ENCODE data around the gene TARS1. TPM values are rescaled to one million over a fixed set of nuclear protein-coding genes. Genes with fewer than 3 reads are reported as not detected.

Gene TARS1
- total and polyA plus RNA-seq, 2 of the 8 experiments (the other 6 are each of a cell fraction or from before 2014, with no cell fraction given), result 94.4 to 445 TPM

DNA sequence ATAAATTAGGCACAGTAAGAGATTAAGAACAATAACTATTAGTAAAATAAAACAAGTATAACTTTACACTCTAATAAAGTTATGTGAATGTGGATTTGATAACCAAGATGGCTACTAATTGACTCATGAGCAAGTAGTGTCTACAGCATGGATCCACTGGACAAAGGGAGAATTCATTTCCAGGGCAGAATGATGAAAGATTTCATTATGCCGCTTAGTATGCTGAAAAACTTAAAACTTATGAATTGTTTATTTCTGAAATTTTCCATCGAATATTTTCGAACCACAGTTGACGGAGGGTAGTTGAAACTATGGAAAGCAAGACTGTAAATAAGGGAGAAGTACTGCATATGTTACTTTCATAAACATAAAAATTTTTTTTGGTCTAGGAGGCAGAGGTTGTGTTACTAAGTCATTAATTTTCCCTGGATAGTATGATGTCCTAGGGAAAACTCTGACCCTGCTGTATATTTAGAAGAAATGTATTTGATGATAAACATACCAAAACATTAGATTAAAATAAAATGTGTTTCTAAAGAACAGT, 24.9 kb upstream of the TARS1 start:
- Histone ChIP-seq H2BK20ac (ENCODE audit: low read length) (no peak overlapping the region), H3K79me2 (ENCODE audit: control insufficient read depth in 1 of 2, insufficient read depth in 2 of 2, low read length in 2 of 2) (no peaks in the 10 kb centered on the region), H3K18ac (ENCODE audit: extremely low read depth, low read length) (no peak overlapping the region), H4K5ac (ENCODE audit: insufficient read length, low read depth, low read length) (no peak overlapping the region), H2BK5ac (ENCODE audit: low read depth, low read length) (no peak overlapping the region), H3K4me3 (ENCODE audit: extremely low read depth in 1 of 4, insufficient read depth in 2 of 4, low read depth in 3 of 4, low read length in 4 of 4) (no peak overlapping the region), H4K8ac (ENCODE audit: extremely low read depth, insufficient read depth, low read length) (no peak overlapping the region), H3K27ac (ENCODE audit: low read depth, low read length) (no peak overlapping the region), H3K23ac (ENCODE audit: insufficient read length) (no peak overlapping the region), H2AK5ac (ENCODE audit: low read depth, low read length) (no peak overlapping the region), H3K27me3 (replicated peaks in 1 of 4; ENCODE audit: control insufficient read depth in 3 of 4, extremely low read depth in 1 of 4, insufficient read depth in 3 of 4, low read length in 3 of 4) (no peaks in the 10 kb centered on the region; a peak in 1 of 7 replicates), H2AFZ (ENCODE audit: low read length) (no peak overlapping the region), H2BK12ac (ENCODE audit: low read depth, low read length) (no peak overlapping the region), H3K79me1 (ENCODE audit: low read depth, low read length) (no peaks in the 10 kb centered on the region), H3K4ac (replicated peaks; ENCODE audit: insufficient read length, low read depth, low read length) (no peak overlapping the region), H3K4me1 (replicated peaks in 1 of 4; ENCODE audit: control insufficient read depth in 3 of 4, insufficient read depth in 4 of 4, low read length in 3 of 4) (no peaks in the 10 kb centered on the region), H3K56ac (replicated peaks; ENCODE audit: insufficient read length, low read depth, low read length) (no peak overlapping the region), H2BK15ac (ENCODE audit: low read length) (no peak overlapping the region), H3K14ac (ENCODE audit: insufficient read length) (no peak overlapping the region), H4K20me1 (replicated peaks in 1 of 2; ENCODE audit: control insufficient read depth in 1 of 2, insufficient read depth in 2 of 2, low read length in 2 of 2) (no peaks in the 10 kb centered on the region), H4K91ac (replicated peaks; ENCODE audit: insufficient read length, low read length) (no peak overlapping the region), H2BK120ac (replicated peaks; ENCODE audit: low read depth, low read length) (no peak overlapping the region), H3K36me3 (ENCODE audit: control insufficient read depth in 2 of 4, insufficient read depth in 4 of 4, low read length in 3 of 4) (no peaks in the 10 kb centered on the region), H3K9me3 (ENCODE audit: insufficient read depth in 2 of 2, low read depth in 1 of 2, low read length in 1 of 2) (no peaks in the 10 kb centered on the region), H3K9ac (replicated peaks in 1 of 4; ENCODE audit: extremely low read depth in 1 of 4, low read depth in 3 of 4, low read length in 3 of 4) (no peak overlapping the region), H3K4me2 (ENCODE audit: insufficient read depth in 1 of 2, low read depth in 2 of 2, low read length in 2 of 2) (no peak overlapping the region), H3K23me2 (ENCODE audit: low read depth, low read length) (no peaks in the 10 kb centered on the region)
- FAIRE-seq (no peak), DNase-seq (ENCODE audit: low read depth in 1 of 2, low spot score in 2 of 2) (no peak)
- CTCF ChIA-PET (ENCODE audit: partially characterized antibody), result no interaction called here
- POLR2A ChIA-PET (ENCODE audit: partially characterized antibody), result no interaction called here
- 90% methylated on average over 4 of the region's 4 CpGs; no CpG with 5 or more reads in 1 of the 2 experiments for WGBS, 2 experiments (ENCODE audit: extremely low coverage in 1 of 2, insufficient coverage in 1 of 2, insufficient read length in 1 of 2, insufficient replicate concordance in 2 of 2, low coverage in 1 of 2, low lambda C conversion rate in 2 of 2, missing lambda C conversion rate in 1 of 2)
- TF ChIP-seq TAF7 (optimal IDR thresholded peaks at IDR 0.05; ENCODE audit: borderline replicate concordance, low read depth, low read length) (no peak), CEBPB (IDR thresholded peaks at IDR 0.05; ENCODE audit: low read depth, low read length) (no peak), CHD2 (IDR thresholded peaks at IDR 0.05; ENCODE audit: low read length) (no peak), NRF1 (IDR thresholded peaks at IDR 0.05; ENCODE audit: low read depth, low read length) (no peak), PHF8 (conservative IDR thresholded peaks at IDR 0.05; ENCODE audit: low read depth, low read length) (no peak), YY1 (IDR thresholded peaks at IDR 0.05; ENCODE audit: low read depth, low read length) (no peak), MAFK (IDR thresholded peaks at IDR 0.05; ENCODE audit: low read depth, low read length) (no peak), KDM4A (IDR thresholded peaks at IDR 0.05; ENCODE audit: low read depth, low read length, severe bottlenecking) (no peak), HDAC2 (IDR thresholded peaks at IDR 0.05; ENCODE audit: borderline replicate concordance in 1 of 2, low read depth in 2 of 2, low read length in 2 of 2) (no peak), TCF12 (IDR thresholded peaks at IDR 0.05; ENCODE audit: low read depth, low read length) (no peak), FOSL1 (IDR thresholded peaks at IDR 0.05; ENCODE audit: insufficient read depth, low read depth, low read length) (no peak), RXRA (IDR thresholded peaks at IDR 0.05; ENCODE audit: insufficient read depth, low read depth, low read length) (no peak), CBX8 (IDR thresholded peaks at IDR 0.05; ENCODE audit: borderline replicate concordance, low read depth, low read length) (no peak)
- TF ChIP-seq, protein P1, sequence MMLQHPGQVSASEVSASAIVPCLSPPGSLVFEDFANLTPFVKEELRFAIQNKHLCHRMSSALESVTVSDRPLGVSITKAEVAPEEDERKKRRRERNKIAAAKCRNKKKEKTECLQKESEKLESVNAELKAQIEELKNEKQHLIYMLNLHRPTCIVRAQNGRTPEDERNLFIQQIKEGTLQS (IDR thresholded peaks at IDR 0.05; ENCODE audit: insufficient read depth, low read depth, low read length), result no peak
